Mesodermal cell (in vitro differentiated cells): Measurements from ENCODE around the gene ECD.

Source experiments
- H3K27ac ChIP-seq: 2 replicates; pipeline ENCODE4 v1.7.0; 2013; ENCODE audit warnings: mild to moderate bottlenecking, low read depth, low read length, moderate library complexity; ENCODE audit not compliant: severe bottlenecking
- H3K36me3 ChIP-seq: 2 replicates; pipeline ENCODE4 v1.7.1; 2013; ENCODE audit warnings: mild to moderate bottlenecking, low read length, moderate library complexity; ENCODE audit not compliant: control insufficient read depth, insufficient read depth
- H3K4me1 ChIP-seq: one replicate; pipeline ENCODE4 v1.7.1; 2013; ENCODE audit warnings: mild to moderate bottlenecking, low read length; ENCODE audit not compliant: insufficient read depth, control insufficient read depth, poor library complexity, severe bottlenecking
- H3K4me3 ChIP-seq: 2 replicates; pipeline ENCODE4 v1.7.0; 2013; ENCODE audit warnings: low read length, control low read depth, mild to moderate bottlenecking; ENCODE audit not compliant: insufficient read depth, poor library complexity, severe bottlenecking; ENCODE audit errors: extremely low read depth
- H3K9me3 ChIP-seq: 2 replicates; pipeline ENCODE4 v1.7.1; 2013; ENCODE audit warnings: mild to moderate bottlenecking, low read length, moderate library complexity; ENCODE audit not compliant: control insufficient read depth
- WGBS, 2 experiments: methylation state at CpG; one replicate each; pipeline ENCODE4 v1.1.5; 2013; ENCODE audit warnings: missing lambda C conversion rate in 2 of 2; ENCODE audit not compliant: insufficient coverage in 2 of 2; 5-methylcytosine and 5-hydroxymethylcytosine counted together

The ECD gene

GRCh38 chr10:73099141-73099540 is 68.7 kb downstream of the ECD start:
- no peaks in the 10 kb centered on the region for H3K9me3 ChIP-seq
- H3K27ac ChIP-seq, result no peak overlapping the region
- H3K36me3 ChIP-seq, result no peaks in the 10 kb centered on the region
- no peak overlapping the region for H3K4me3 ChIP-seq
- H3K4me1 ChIP-seq, result peaks cover 2% of the 10 kb centered on the region
- 86 to 100% methylated on average over 1 of the region's 1 CpG for WGBS, 2 experiments

- Histone ChIP-seq H3K27ac (peak overlapping the region; percentile 98), H3K4me3 (peak overlapping the region; percentile 98), H3K4me1 (peaks cover 4% of the 10 kb centered on the region), H3K36me3 (no peaks in the 10 kb centered on the region), H3K9me3 (no peaks in the 10 kb centered on the region)
- 57 to 63% methylated on average over 1 of the region's 4 CpGs for WGBS, 2 experiments
Measured at GRCh38 chr10:73097305-73097670, 70.5 kb downstream of the ECD start.

- no peaks in the 10 kb centered on the region for H3K9me3 ChIP-seq
- peaks cover 4% of the 10 kb centered on the region for H3K4me1 ChIP-seq
- no peaks in the 10 kb centered on the region for H3K36me3 ChIP-seq
- peak within 1 kb of the TSS; percentile 98 for H3K4me3 ChIP-seq
- H3K27ac ChIP-seq, result peak within 1 kb of the TSS; percentile 98
- WGBS, 2 experiments, result 0 to 1% methylated on average over 62 to 65 of the region's 75 CpGs
Measured at GRCh38 chr10:73096449-73097304, 71.1 kb downstream of the ECD start, which contains the start of gene P4HA1. TSS of gene P4HA1 (minus strand) at chr10:73096866. CDS start at chr10:73074883, 21,983 bp downstream.

- Histone ChIP-seq H3K9me3 (no peaks in the 10 kb centered on the region), H3K27ac (peak overlapping the region; percentile 98), H3K4me1 (peaks cover 4% of the 10 kb centered on the region), H3K4me3 (peak overlapping the region; percentile 98), H3K36me3 (no peaks in the 10 kb centered on the region)
- 0 to 1% methylated on average over 16 to 24 of the region's 29 CpGs for whole genome bisulfite sequencing, 2 experiments
Measured at GRCh38 chr10:73096041-73096448, 71.8 kb downstream of the ECD start.

- Histone ChIP-seq H3K4me3 (peak overlapping the region; percentile 98), H3K4me1 (peaks cover 4% of the 10 kb centered on the region), H3K36me3 (no peaks in the 10 kb centered on the region), H3K27ac (peak overlapping the region; percentile 98), H3K9me3 (no peaks in the 10 kb centered on the region)
- WGBS, 2 experiments, result 0% methylated on average over 1 to 7 of the region's 14 CpGs
Measured at GRCh38 chr10:73095481-73096021, 72.3 kb downstream of the ECD start.

- Histone ChIP-seq H3K4me1 (peaks cover 4% of the 10 kb centered on the region), H3K4me3 (peak overlapping the region; percentile 98), H3K9me3 (no peaks in the 10 kb centered on the region), H3K27ac (peak overlapping the region; percentile 98), H3K36me3 (no peaks in the 10 kb centered on the region)
- WGBS, 2 experiments, result 0% methylated on average over 1 of the region's 5 CpGs
Measured at GRCh38 chr10:73094986-73095480, 72.8 kb downstream of the ECD start.

GRCh38 chr10:73093922-73094850 is 73.6 kb downstream of the ECD start:
- Histone ChIP-seq H3K36me3 (no peaks in the 10 kb centered on the region), H3K9me3 (no peaks in the 10 kb centered on the region), H3K4me3 (peak overlapping the region; percentile 98), H3K4me1 (peaks cover 4% of the 10 kb centered on the region), H3K27ac (peak overlapping the region; percentile 12)
- 40 to 78% methylated on average over 1 of the region's 2 CpGs for WGBS, 2 experiments

- Histone ChIP-seq H3K36me3 (no peaks in the 10 kb centered on the region), H3K9me3 (no peaks in the 10 kb centered on the region), H3K27ac (no peak overlapping the region), H3K4me3 (no peak overlapping the region), H3K4me1 (peaks cover 4% of the 10 kb centered on the region)
- WGBS, 2 experiments, result 93 to 100% methylated on average over 2 to 3 of the region's 3 CpGs
Measured at GRCh38 chr10:73092830-73093229, 75.0 kb downstream of the ECD start.

GRCh38 chr10:73088304-73088703 is 79.5 kb downstream of the ECD start:
- no peaks in the 10 kb centered on the region for H3K4me1 ChIP-seq
- H3K27ac ChIP-seq, result no peak overlapping the region
- H3K9me3 ChIP-seq, result no peaks in the 10 kb centered on the region
- no peaks in the 10 kb centered on the region for H3K36me3 ChIP-seq
- H3K4me3 ChIP-seq, result no peak overlapping the region

GRCh38 chr10:73086816-73087215 is 81.0 kb downstream of the ECD start:
- Histone ChIP-seq H3K27ac (no peak overlapping the region), H3K4me1 (no peaks in the 10 kb centered on the region), H3K9me3 (no peaks in the 10 kb centered on the region), H3K36me3 (no peaks in the 10 kb centered on the region), H3K4me3 (no peak overlapping the region)
- WGBS, 2 experiments, result 83 to 100% methylated on average over 1 of the region's 4 CpGs
